AG09309 (cell line): ENCODE results near the gene GRHL3.

Source experiments
- DNase-seq: peaks from one replicate; pipeline ENCODE4 v3.0.0-alpha.2; 2010; ENCODE audit warnings: low read depth
- H3K4me3 ChIP-seq: 2 replicates; pipeline ENCODE4 v1.5.1; 2011; ENCODE audit warnings: mild to moderate bottlenecking, low read depth, low read length, moderate library complexity; ENCODE audit not compliant: control insufficient read depth
- TF ChIP-seq, protein P1 (sequence below): IDR thresholded peaks from 2 replicates; pipeline ENCODE4 v1.5.1; 2011; ENCODE audit warnings: mild to moderate bottlenecking, low read depth, low read length, inconsistent platforms; ENCODE audit not compliant: insufficient read depth, control insufficient read depth; ENCODE audit errors: missing control alignments

The GRHL3 gene

DNA sequence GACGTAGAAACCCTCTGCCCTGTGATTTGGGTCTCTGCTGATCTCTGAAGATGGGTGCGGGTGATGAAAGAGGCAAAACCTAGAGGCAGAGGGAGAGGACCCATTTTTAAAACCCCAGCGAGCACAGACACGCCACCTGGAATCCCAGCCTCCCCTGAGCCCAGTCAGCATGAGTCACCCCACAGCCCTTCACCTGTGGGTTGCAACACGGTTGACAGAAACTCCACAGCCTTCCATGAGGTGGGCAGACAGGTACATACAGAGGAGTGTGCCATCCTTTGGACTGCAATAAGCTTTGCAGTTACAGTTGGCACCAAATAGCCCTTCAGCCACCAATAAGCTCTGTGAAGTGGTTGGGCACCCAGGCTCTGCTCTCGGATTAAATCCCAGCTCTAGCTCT, 2.1 kb upstream of the GRHL3 start:
- TF ChIP-seq, protein P1, sequence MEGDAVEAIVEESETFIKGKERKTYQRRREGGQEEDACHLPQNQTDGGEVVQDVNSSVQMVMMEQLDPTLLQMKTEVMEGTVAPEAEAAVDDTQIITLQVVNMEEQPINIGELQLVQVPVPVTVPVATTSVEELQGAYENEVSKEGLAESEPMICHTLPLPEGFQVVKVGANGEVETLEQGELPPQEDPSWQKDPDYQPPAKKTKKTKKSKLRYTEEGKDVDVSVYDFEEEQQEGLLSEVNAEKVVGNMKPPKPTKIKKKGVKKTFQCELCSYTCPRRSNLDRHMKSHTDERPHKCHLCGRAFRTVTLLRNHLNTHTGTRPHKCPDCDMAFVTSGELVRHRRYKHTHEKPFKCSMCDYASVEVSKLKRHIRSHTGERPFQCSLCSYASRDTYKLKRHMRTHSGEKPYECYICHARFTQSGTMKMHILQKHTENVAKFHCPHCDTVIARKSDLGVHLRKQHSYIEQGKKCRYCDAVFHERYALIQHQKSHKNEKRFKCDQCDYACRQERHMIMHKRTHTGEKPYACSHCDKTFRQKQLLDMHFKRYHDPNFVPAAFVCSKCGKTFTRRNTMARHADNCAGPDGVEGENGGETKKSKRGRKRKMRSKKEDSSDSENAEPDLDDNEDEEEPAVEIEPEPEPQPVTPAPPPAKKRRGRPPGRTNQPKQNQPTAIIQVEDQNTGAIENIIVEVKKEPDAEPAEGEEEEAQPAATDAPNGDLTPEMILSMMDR = no peak
- DNase-seq = no peak
- H3K4me3 ChIP-seq = no peak overlapping the region

- TF ChIP-seq, protein P1 = no peak
- H3K4me3 ChIP-seq = no peak overlapping the region
- no peak for DNase-seq
Measured at GRCh38 chr1:24317956-24318614, 1.1 kb upstream of the GRHL3 start.

- DNase-seq = no peak
- no peak overlapping the region for H3K4me3 ChIP-seq
- TF ChIP-seq, protein P1 = no peak
Measured at GRCh38 chr1:24318615-24319311, 394 bp upstream of the GRHL3 start.

- no peak for DNase-seq
- TF ChIP-seq, protein P1 = no peak
- H3K4me3 ChIP-seq = no peak overlapping the region
Measured at GRCh38 chr1:24319962-24320361, 805 bp downstream of the GRHL3 start.

- TF ChIP-seq, protein P1 = no peak
Measured at GRCh38 chr1:24321126-24321525, 2.0 kb downstream of the GRHL3 start.

GRCh38 chr1:24321697-24322469, 2.7 kb downstream of the GRHL3 start:
- TF ChIP-seq, protein P1 = no peak
- no peak for DNase-seq
- peak overlapping the region; percentile 39 for H3K4me3 ChIP-seq

More at GRCh38 chr1:24321126-24321525, 2.0 kb downstream of the GRHL3 start:
- H3K4me3 ChIP-seq = no peak overlapping the region
- DNase-seq = no peak
